ENCODE measurements around the gene PDZD2. TPM values are rescaled to one million over a fixed set of nuclear protein-coding genes. Genes with fewer than 3 reads are reported as not detected.

The PDZD2 gene
- total RNA-seq, 1 donor from 2014 or later = 6.7 TPM

- H3K4me3 ChIP-seq (ENCODE audit: low read depth, low read length) = no peak overlapping the region
- no peak for TF ChIP-seq CTCF (IDR thresholded peaks at IDR 0.05; ENCODE audit: insufficient read depth, low read length, poor library complexity, severe bottlenecking)
- no peaks in the 10 kb centered on the region for H3K27me3 ChIP-seq (ENCODE audit: control insufficient read depth, insufficient read depth, low read length)
- DNase-seq (ENCODE audit: low read depth) = no peak
- no peaks in the 10 kb centered on the region for H3K36me3 ChIP-seq (ENCODE audit: control insufficient read depth, insufficient read depth, low read length)
Measured at GRCh38 chr5:31604644-31605043, 34.3 kb upstream of the PDZD2 start.

GRCh38 chr5:31605920-31606319 lies 33.0 kb upstream of the PDZD2 start:
- DNase-seq (ENCODE audit: low read depth) = no peak
- no peak for TF ChIP-seq CTCF (IDR thresholded peaks at IDR 0.05; ENCODE audit: insufficient read depth, low read length, poor library complexity, severe bottlenecking)
- Histone ChIP-seq H3K36me3 (ENCODE audit: control insufficient read depth, insufficient read depth, low read length) (no peaks in the 10 kb centered on the region), H3K4me3 (ENCODE audit: low read depth, low read length) (no peak overlapping the region), H3K27me3 (ENCODE audit: control insufficient read depth, insufficient read depth, low read length) (no peaks in the 10 kb centered on the region)

- Histone ChIP-seq H3K4me3 (ENCODE audit: low read depth, low read length) (no peak overlapping the region), H3K27me3 (ENCODE audit: control insufficient read depth, insufficient read depth, low read length) (no peaks in the 10 kb centered on the region), H3K36me3 (ENCODE audit: control insufficient read depth, insufficient read depth, low read length) (no peaks in the 10 kb centered on the region)
- no peak for DNase-seq (ENCODE audit: low read depth)
- no peak for TF ChIP-seq CTCF (IDR thresholded peaks at IDR 0.05; ENCODE audit: insufficient read depth, low read length, poor library complexity, severe bottlenecking)
Measured at GRCh38 chr5:31607546-31607945, 31.4 kb upstream of the PDZD2 start.

GRCh38 chr5:31611002-31611401 lies 27.9 kb upstream of the PDZD2 start:
- no peak for TF ChIP-seq CTCF (IDR thresholded peaks at IDR 0.05; ENCODE audit: insufficient read depth, low read length, poor library complexity, severe bottlenecking)
- Histone ChIP-seq H3K4me3 (ENCODE audit: low read depth, low read length) (no peak overlapping the region), H3K27me3 (ENCODE audit: control insufficient read depth, insufficient read depth, low read length) (no peaks in the 10 kb centered on the region), H3K36me3 (ENCODE audit: control insufficient read depth, insufficient read depth, low read length) (no peaks in the 10 kb centered on the region)
- DNase-seq (ENCODE audit: low read depth) = no peak

GRCh38 chr5:31613651-31614050 lies 25.3 kb upstream of the PDZD2 start:
- TF ChIP-seq CTCF (IDR thresholded peaks at IDR 0.05; ENCODE audit: insufficient read depth, low read length, poor library complexity, severe bottlenecking) = no peak
- H3K36me3 ChIP-seq (ENCODE audit: control insufficient read depth, insufficient read depth, low read length) = no peaks in the 10 kb centered on the region
- H3K27me3 ChIP-seq (ENCODE audit: control insufficient read depth, insufficient read depth, low read length) = no peaks in the 10 kb centered on the region
- H3K4me3 ChIP-seq (ENCODE audit: low read depth, low read length) = no peak overlapping the region
- no peak for DNase-seq (ENCODE audit: low read depth)

- no peak for DNase-seq (ENCODE audit: low read depth)
- no peak overlapping the region for H3K4me3 ChIP-seq (ENCODE audit: low read depth, low read length)
- H3K27me3 ChIP-seq (ENCODE audit: control insufficient read depth, insufficient read depth, low read length) = no peaks in the 10 kb centered on the region
- no peaks in the 10 kb centered on the region for H3K36me3 ChIP-seq (ENCODE audit: control insufficient read depth, insufficient read depth, low read length)
- no peak for TF ChIP-seq CTCF (IDR thresholded peaks at IDR 0.05; ENCODE audit: insufficient read depth, low read length, poor library complexity, severe bottlenecking)
Measured at GRCh38 chr5:31614151-31615020, 24.5 kb upstream of the PDZD2 start.

All from kidney epithelial cell (primary cell).